H9 (cell line): ENCODE data around the gene ZNF385D. TPM values are rescaled to one million over a fixed set of nuclear protein-coding genes. Genes with fewer than 3 reads are reported as not detected.

Experiments used
- DNase-seq: peaks from one replicate; pipeline ENCODE4 v3.0.0-alpha.2; 2017
- H2AFZ ChIP-seq: one replicate; pipeline ENCODE4 v1.6.1; 2013; ENCODE audit warnings: mild to moderate bottlenecking, low read length, control low read depth, moderate library complexity
- H2AK5ac ChIP-seq: 2 replicates; pipeline ENCODE4 v1.6.1; 2013; ENCODE audit warnings: low read length, control low read depth, mixed read lengths; ENCODE audit not compliant: insufficient read length
- H2BK120ac ChIP-seq: one replicate; pipeline ENCODE4 v1.6.1; 2013; ENCODE audit warnings: low read depth, mild to moderate bottlenecking, low read length, control low read depth, inconsistent platforms; ENCODE audit not compliant: poor library complexity, severe bottlenecking
- H2BK12ac ChIP-seq: 2 replicates; pipeline ENCODE4 v1.6.1; 2013; ENCODE audit warnings: low read length, control low read depth, mixed read lengths, low read depth; ENCODE audit not compliant: insufficient read length
- H2BK15ac ChIP-seq: 2 replicates; pipeline ENCODE4 v1.6.1; 2013; ENCODE audit warnings: low read depth, low read length, control low read depth
- H2BK20ac ChIP-seq: one replicate; pipeline ENCODE4 v1.6.1; 2013; ENCODE audit warnings: low read depth, mild to moderate bottlenecking, low read length, control low read depth, inconsistent platforms; ENCODE audit not compliant: poor library complexity, severe bottlenecking
- H2BK5ac ChIP-seq: 2 replicates; pipeline ENCODE4 v1.6.1; 2013; ENCODE audit warnings: low read length, control low read depth, mixed read lengths; ENCODE audit not compliant: insufficient read length
- H3K14ac ChIP-seq: 2 replicates; pipeline ENCODE4 v1.6.1; 2013; ENCODE audit warnings: low read length, control low read depth; ENCODE audit not compliant: insufficient read depth
- H3K18ac ChIP-seq: 2 replicates; pipeline ENCODE4 v1.6.1; 2013; ENCODE audit warnings: low read depth, mild to moderate bottlenecking, mixed read lengths, low read length, control low read depth; ENCODE audit not compliant: insufficient read length
- H3K23ac ChIP-seq: 2 replicates; pipeline ENCODE4 v1.6.1; 2013; ENCODE audit warnings: low read length, control low read depth, mixed read lengths, low read depth; ENCODE audit not compliant: insufficient read length
- H3K23me2 ChIP-seq: 2 replicates; pipeline ENCODE4 v1.6.1; 2013; ENCODE audit warnings: low read depth, mild to moderate bottlenecking, mixed read lengths, low read length, control low read depth; ENCODE audit not compliant: insufficient read length, poor library complexity, severe bottlenecking
- H3K27ac ChIP-seq: 2 replicates; pipeline ENCODE4 v1.5.1; 2013; ENCODE audit warnings: low read length, control low read depth, mixed read lengths, low read depth; ENCODE audit not compliant: insufficient read length
- H3K27me3 ChIP-seq: 2 replicates; pipeline ENCODE4 v1.6.1; 2013; ENCODE audit warnings: low read length, control low read depth, inconsistent platforms; ENCODE audit not compliant: insufficient read depth
- H3K4ac ChIP-seq: 2 replicates; pipeline ENCODE4 v1.6.1; 2013; ENCODE audit warnings: low read depth, mild to moderate bottlenecking, control low read depth, inconsistent platforms, low read length, moderate library complexity
- H3K4me1 ChIP-seq: 2 replicates; pipeline ENCODE4 v1.6.1; 2013; ENCODE audit warnings: low read length, control low read depth, inconsistent platforms; ENCODE audit not compliant: insufficient read depth
- H3K4me2 ChIP-seq: 2 replicates; pipeline ENCODE4 v1.6.1; 2013; ENCODE audit warnings: low read length, control low read depth, mixed read lengths; ENCODE audit not compliant: insufficient read length, insufficient read depth
- H3K56ac ChIP-seq: 2 replicates; pipeline ENCODE4 v1.6.1; 2013; ENCODE audit warnings: low read depth, mild to moderate bottlenecking, mixed read lengths, low read length, control low read depth; ENCODE audit not compliant: insufficient read length
- H3K79me1 ChIP-seq: 2 replicates; pipeline ENCODE4 v1.6.1; 2013; ENCODE audit warnings: low read depth, mild to moderate bottlenecking, moderate library complexity, low read length, control low read depth, inconsistent platforms; ENCODE audit not compliant: insufficient read depth, poor library complexity, severe bottlenecking
- H3K79me2 ChIP-seq: 2 replicates; pipeline ENCODE4 v1.6.1; 2013; ENCODE audit warnings: low read length, control low read depth, inconsistent platforms; ENCODE audit not compliant: insufficient read depth
- H3K9ac ChIP-seq: 2 replicates; pipeline ENCODE4 v1.6.1; 2013; ENCODE audit warnings: low read length, control low read depth, mixed read lengths; ENCODE audit not compliant: insufficient read length; ENCODE audit errors: extremely low read depth
- H3K9me3 ChIP-seq: one replicate; pipeline ENCODE4 v1.6.1; 2013; ENCODE audit warnings: low read depth, low read length, inconsistent platforms; ENCODE audit not compliant: control insufficient read depth
- H3T11ph ChIP-seq: one replicate; pipeline ENCODE4 v1.6.1; 2013; ENCODE audit warnings: mild to moderate bottlenecking, low read length, control low read depth, inconsistent platforms
- H4K20me1 ChIP-seq: one replicate; pipeline ENCODE4 v1.6.1; 2013; ENCODE audit not compliant: control insufficient read depth, insufficient read length, insufficient read depth
- H4K5ac ChIP-seq: 2 replicates; pipeline ENCODE4 v1.6.1; 2013; ENCODE audit warnings: low read depth, mild to moderate bottlenecking, mixed read lengths, low read length, control low read depth; ENCODE audit not compliant: insufficient read length
- H4K8ac ChIP-seq: replicated peaks from 2 replicates; pipeline ENCODE4 v1.6.1; 2013; ENCODE audit warnings: low read length, control low read depth, mixed read lengths, low read depth; ENCODE audit not compliant: insufficient read length
- H4K91ac ChIP-seq: 2 replicates; pipeline ENCODE4 v1.6.1; 2013; ENCODE audit warnings: low read depth, mild to moderate bottlenecking, moderate library complexity, mixed read lengths, low read length, control low read depth; ENCODE audit not compliant: insufficient read length
- H3K27ac Mint-ChIP-seq, 3 experiments: 2 replicates in 2 of 3; 3 replicates in 1 of 3; pipeline ENCODE4 v1.8.0; 2020 to 2021; ENCODE audit warnings: mixed read lengths in 3 of 3, mild to moderate bottlenecking in 1 of 3, moderate library complexity in 1 of 3
- H3K27me3 Mint-ChIP-seq: 2 replicates; pipeline ENCODE4 v1.8.0; 2021; ENCODE audit warnings: low read depth, mild to moderate bottlenecking, moderate library complexity, mixed read lengths
- H3K36me3 Mint-ChIP-seq, 3 experiments: 2 replicates in 2 of 3; 3 replicates in 1 of 3; pipeline ENCODE4 v1.8.0; 2020 to 2021; ENCODE audit warnings: low read depth in 3 of 3, mixed read lengths in 3 of 3; ENCODE audit not compliant: insufficient read depth in 1 of 3
- H3K4me1 Mint-ChIP-seq, 2 experiments: 2 replicates each; pipeline ENCODE4 v1.8.0; 2020; ENCODE audit warnings: mixed read lengths in 2 of 2
- H3K4me3 Mint-ChIP-seq, 2 experiments: 2 replicates in 1 of 2; 3 replicates in 1 of 2; pipeline ENCODE4 v1.8.0; 2020 to 2021; ENCODE audit warnings: mild to moderate bottlenecking in 2 of 2, mixed read lengths in 2 of 2, moderate library complexity in 1 of 2
- H3K9me3 Mint-ChIP-seq, 2 experiments: 2 replicates in 1 of 2; 3 replicates in 1 of 2; pipeline ENCODE4 v1.8.0; 2020; ENCODE audit warnings: mild to moderate bottlenecking in 2 of 2, mixed read lengths in 2 of 2, moderate library complexity in 1 of 2
- CTCF ChIP-seq: fragments of 200-600 bp; sonication (generic); conservative IDR thresholded peaks from 3 replicates; pipeline ENCODE4 v1.8.0; 2021; ENCODE audit warnings: antibody characterized with exemption, mild to moderate bottlenecking
- WGBS: extraction: QIAGEN DNeasy Blood & Tissue Kit; methylation state at CpG from one replicate; pipeline ENCODE4 v1.1.7; 2013; ENCODE audit warnings: missing lambda C conversion rate, low lambda C conversion rate, mixed read lengths; ENCODE audit not compliant: insufficient read length; ENCODE audit errors: extremely low coverage; 5-methylcytosine and 5-hydroxymethylcytosine counted together
- total RNA-seq: library from RNA; stranded (reverse); gene quantifications from 2 replicates; pipeline ENCODE4 v1.2.1, GENCODE V29; 2021

The ZNF385D gene
- total RNA-seq, 1 experiment from 2014 or later: 1.5 TPM

GRCh38 chr3:21697707-21698106 is 53.3 kb downstream of the ZNF385D start:
- H2BK5ac ChIP-seq: no peak overlapping the region
- H3K56ac ChIP-seq: no peak overlapping the region
- H3K4me2 ChIP-seq: no peak overlapping the region
- H4K20me1 ChIP-seq: no peaks in the 10 kb centered on the region
- no peak for DNase-seq
- no peak overlapping the region for H4K91ac ChIP-seq
- Mint-ChIP-seq H3K27ac (no peak overlapping the region), H3K4me1 (no peaks in the 10 kb centered on the region), H3K27me3 (no peaks in the 10 kb centered on the region), H3K9me3 (0 out of 5 replicates have a peak, but pooled peaks cover 0 to 2% of the 10 kb centered on the region in 2 experiments), H3K4me3 (no peak overlapping the region), H3K36me3 (peaks cover 0 to 3% (median 0%) of the 10 kb centered on the region in 3 experiments; a peak in 1 of 7 replicates)
- no peak for TF ChIP-seq CTCF
- no peak overlapping the region for H3K14ac ChIP-seq
- no peak overlapping the region for H2BK20ac ChIP-seq
- no peak overlapping the region for H4K5ac ChIP-seq
- H3K9me3 ChIP-seq: no peaks in the 10 kb centered on the region
- no peaks in the 10 kb centered on the region for H3K27me3 ChIP-seq
- H3K18ac ChIP-seq: no peak overlapping the region
- H3K4me1 ChIP-seq: no peaks in the 10 kb centered on the region
- no peak overlapping the region for H3K4ac ChIP-seq
- no peak overlapping the region for H2BK120ac ChIP-seq
- no peak overlapping the region for H3K27ac ChIP-seq
- H3K23me2 ChIP-seq: no peaks in the 10 kb centered on the region
- no peak overlapping the region for H2AK5ac ChIP-seq
- no peak overlapping the region for H2BK15ac ChIP-seq
- H3T11ph ChIP-seq: no peak overlapping the region
- H3K79me2 ChIP-seq: no peaks in the 10 kb centered on the region
- no peaks in the 10 kb centered on the region for H3K79me1 ChIP-seq
- no peak overlapping the region for H2BK12ac ChIP-seq
- H2AFZ ChIP-seq: no peak overlapping the region
- no peak overlapping the region for H3K9ac ChIP-seq
- WGBS: no CpG with 5 or more reads among the region's 3 CpGs
- no peak overlapping the region for H3K23ac ChIP-seq
- H4K8ac ChIP-seq: no peak overlapping the region
